ENCODE results near the gene RASA3. TPM values are rescaled to one million over a fixed set of nuclear protein-coding genes. Genes with fewer than 3 reads are reported as not detected.

RASA3 gene
- polyA plus RNA-seq, 1 donor from 2014 or later = 8.5 TPM

DNA sequence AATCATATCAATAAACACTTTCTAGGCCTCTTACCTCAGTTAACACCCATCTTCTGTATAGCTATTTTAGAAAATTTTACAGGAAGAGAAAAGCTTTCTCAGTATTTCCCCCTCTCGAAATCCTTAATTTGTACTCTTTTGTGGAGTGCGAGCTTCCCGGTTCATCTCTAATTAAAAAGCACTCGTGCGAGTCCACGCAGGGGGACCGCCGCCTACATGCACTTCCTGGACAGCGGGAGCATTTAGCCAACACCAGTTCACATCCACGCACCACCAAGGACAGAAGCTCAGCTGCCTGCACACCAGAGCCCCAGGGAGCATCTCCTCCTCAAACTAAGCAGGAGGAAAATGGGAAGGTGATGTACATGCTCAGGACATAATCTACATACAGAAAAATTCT, 60.0 kb downstream of the RASA3 start:
- Histone ChIP-seq H3F3A (ENCODE audit: insufficient read depth, low read length, poor library complexity, severe bottlenecking) (no peaks in the 10 kb centered on the region), H3K9ac (ENCODE audit: low read length) (no peak overlapping the region), H3K4me2 (ENCODE audit: low read length) (no peak overlapping the region), H3K36me3 (ENCODE audit: insufficient read depth, low read length) (no peaks in the 10 kb centered on the region), H3K79me2 (replicated peaks; ENCODE audit: insufficient read depth, low read length) (peaks cover 6% of the 10 kb centered on the region), H3K4me3 (ENCODE audit: low read length) (no peak overlapping the region), H2AFZ (ENCODE audit: low read depth, low read length) (no peak overlapping the region), H4K20me1 (ENCODE audit: insufficient read depth) (no peaks in the 10 kb centered on the region), H3K27me3 (ENCODE audit: insufficient read depth, low read depth, low read length) (no peaks in the 10 kb centered on the region), H3K9me2 (ENCODE audit: insufficient read depth, low read length) (no peaks in the 10 kb centered on the region), H3K9me3 (ENCODE audit: low read length) (no peaks in the 10 kb centered on the region), H3K27ac (ENCODE audit: low read length) (no peak overlapping the region)
- no peak for TF ChIP-seq EZH2 (IDR thresholded peaks at IDR 0.05; ENCODE audit: borderline replicate concordance, insufficient read depth, low read length, poor library complexity, severe bottlenecking)
- TF ChIP-seq SMC3 (conservative IDR thresholded peaks at IDR 0.05; ENCODE audit: poor library complexity) = no peak

DNA sequence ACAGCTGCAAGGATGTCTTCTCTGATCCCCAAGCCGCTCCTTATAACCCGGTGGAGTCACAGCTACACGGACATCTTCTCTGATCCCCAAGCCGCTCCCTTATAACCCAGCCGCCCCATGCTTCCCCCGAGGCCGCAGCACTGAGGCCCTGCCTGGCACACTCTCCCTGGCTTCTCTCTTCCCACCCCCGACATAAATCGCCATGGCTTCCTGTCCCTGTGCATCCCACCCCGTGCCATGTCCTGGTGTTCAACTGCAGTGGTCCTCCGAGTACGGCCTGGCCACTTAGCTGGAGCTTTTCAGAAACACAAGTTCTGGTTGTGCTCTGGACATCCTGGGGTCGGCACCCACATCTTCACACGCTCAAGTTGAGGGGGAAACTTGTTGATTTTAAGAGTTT, 60.4 kb downstream of the RASA3 start:
- no peak overlapping the region for H3K27ac ChIP-seq (ENCODE audit: low read length)
- no peak overlapping the region for H2AFZ ChIP-seq (ENCODE audit: low read depth, low read length)
- H3K4me2 ChIP-seq (ENCODE audit: low read length) = no peak overlapping the region
- no peaks in the 10 kb centered on the region for H3K9me2 ChIP-seq (ENCODE audit: insufficient read depth, low read length)
- H3F3A ChIP-seq (ENCODE audit: insufficient read depth, low read length, poor library complexity, severe bottlenecking) = no peaks in the 10 kb centered on the region
- no peaks in the 10 kb centered on the region for H4K20me1 ChIP-seq (ENCODE audit: insufficient read depth)
- no peak overlapping the region for H3K4me3 ChIP-seq (ENCODE audit: low read length)
- H3K79me2 ChIP-seq (replicated peaks; ENCODE audit: insufficient read depth, low read length) = peaks cover 4% of the 10 kb centered on the region
- TF ChIP-seq, protein P1, sequence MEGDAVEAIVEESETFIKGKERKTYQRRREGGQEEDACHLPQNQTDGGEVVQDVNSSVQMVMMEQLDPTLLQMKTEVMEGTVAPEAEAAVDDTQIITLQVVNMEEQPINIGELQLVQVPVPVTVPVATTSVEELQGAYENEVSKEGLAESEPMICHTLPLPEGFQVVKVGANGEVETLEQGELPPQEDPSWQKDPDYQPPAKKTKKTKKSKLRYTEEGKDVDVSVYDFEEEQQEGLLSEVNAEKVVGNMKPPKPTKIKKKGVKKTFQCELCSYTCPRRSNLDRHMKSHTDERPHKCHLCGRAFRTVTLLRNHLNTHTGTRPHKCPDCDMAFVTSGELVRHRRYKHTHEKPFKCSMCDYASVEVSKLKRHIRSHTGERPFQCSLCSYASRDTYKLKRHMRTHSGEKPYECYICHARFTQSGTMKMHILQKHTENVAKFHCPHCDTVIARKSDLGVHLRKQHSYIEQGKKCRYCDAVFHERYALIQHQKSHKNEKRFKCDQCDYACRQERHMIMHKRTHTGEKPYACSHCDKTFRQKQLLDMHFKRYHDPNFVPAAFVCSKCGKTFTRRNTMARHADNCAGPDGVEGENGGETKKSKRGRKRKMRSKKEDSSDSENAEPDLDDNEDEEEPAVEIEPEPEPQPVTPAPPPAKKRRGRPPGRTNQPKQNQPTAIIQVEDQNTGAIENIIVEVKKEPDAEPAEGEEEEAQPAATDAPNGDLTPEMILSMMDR (IDR thresholded peaks at IDR 0.05; ENCODE audit: poor library complexity, severe bottlenecking) = no peak
- TF ChIP-seq EZH2 (IDR thresholded peaks at IDR 0.05; ENCODE audit: borderline replicate concordance, insufficient read depth, low read length, poor library complexity, severe bottlenecking) (no peak), POLR2AphosphoS5 (IDR thresholded peaks at IDR 0.05) (no peak), TAF1 (IDR thresholded peaks at IDR 0.05; ENCODE audit: low read depth) (no peak), EP300 (conservative IDR thresholded peaks at IDR 0.05; ENCODE audit: poor library complexity, severe bottlenecking) (no peak), RAD21 (conservative IDR thresholded peaks at IDR 0.05) (no peak), MXI1 (conservative IDR thresholded peaks at IDR 0.05; ENCODE audit: poor library complexity, severe bottlenecking) (no peak), SMC3 (conservative IDR thresholded peaks at IDR 0.05; ENCODE audit: poor library complexity) (no peak)
- TF ChIP-seq, protein P2, sequence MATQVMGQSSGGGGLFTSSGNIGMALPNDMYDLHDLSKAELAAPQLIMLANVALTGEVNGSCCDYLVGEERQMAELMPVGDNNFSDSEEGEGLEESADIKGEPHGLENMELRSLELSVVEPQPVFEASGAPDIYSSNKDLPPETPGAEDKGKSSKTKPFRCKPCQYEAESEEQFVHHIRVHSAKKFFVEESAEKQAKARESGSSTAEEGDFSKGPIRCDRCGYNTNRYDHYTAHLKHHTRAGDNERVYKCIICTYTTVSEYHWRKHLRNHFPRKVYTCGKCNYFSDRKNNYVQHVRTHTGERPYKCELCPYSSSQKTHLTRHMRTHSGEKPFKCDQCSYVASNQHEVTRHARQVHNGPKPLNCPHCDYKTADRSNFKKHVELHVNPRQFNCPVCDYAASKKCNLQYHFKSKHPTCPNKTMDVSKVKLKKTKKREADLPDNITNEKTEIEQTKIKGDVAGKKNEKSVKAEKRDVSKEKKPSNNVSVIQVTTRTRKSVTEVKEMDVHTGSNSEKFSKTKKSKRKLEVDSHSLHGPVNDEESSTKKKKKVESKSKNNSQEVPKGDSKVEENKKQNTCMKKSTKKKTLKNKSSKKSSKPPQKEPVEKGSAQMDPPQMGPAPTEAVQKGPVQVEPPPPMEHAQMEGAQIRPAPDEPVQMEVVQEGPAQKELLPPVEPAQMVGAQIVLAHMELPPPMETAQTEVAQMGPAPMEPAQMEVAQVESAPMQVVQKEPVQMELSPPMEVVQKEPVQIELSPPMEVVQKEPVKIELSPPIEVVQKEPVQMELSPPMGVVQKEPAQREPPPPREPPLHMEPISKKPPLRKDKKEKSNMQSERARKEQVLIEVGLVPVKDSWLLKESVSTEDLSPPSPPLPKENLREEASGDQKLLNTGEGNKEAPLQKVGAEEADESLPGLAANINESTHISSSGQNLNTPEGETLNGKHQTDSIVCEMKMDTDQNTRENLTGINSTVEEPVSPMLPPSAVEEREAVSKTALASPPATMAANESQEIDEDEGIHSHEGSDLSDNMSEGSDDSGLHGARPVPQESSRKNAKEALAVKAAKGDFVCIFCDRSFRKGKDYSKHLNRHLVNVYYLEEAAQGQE (IDR thresholded peaks at IDR 0.05; ENCODE audit: borderline replicate concordance) = no peak
- H3K27me3 ChIP-seq (ENCODE audit: insufficient read depth, low read depth, low read length) = no peaks in the 10 kb centered on the region
- H3K9me3 ChIP-seq (ENCODE audit: low read length) = no peaks in the 10 kb centered on the region
- H3K9ac ChIP-seq (ENCODE audit: low read length) = no peak overlapping the region
- no peaks in the 10 kb centered on the region for H3K36me3 ChIP-seq (ENCODE audit: insufficient read depth, low read length)

DNA sequence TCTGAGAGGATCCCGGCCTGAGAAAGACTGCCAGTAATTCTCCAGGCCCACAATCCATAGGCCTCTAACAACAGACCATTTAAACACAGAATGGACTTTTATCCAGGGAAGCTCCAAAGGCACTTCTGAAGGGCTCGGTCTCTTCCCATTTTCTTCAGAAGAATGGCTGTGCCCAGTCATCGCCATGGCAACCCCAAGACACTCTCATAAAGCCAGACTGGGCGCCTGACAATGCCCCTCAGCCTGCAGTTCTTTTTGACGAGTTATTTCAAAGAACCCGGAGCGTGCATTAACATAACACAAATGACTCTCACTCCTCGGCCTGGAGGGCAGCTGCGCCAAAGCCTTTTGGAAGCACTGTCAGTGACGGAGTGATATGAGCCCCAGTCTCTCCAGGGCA, 61.0 kb downstream of the RASA3 start:
- Histone ChIP-seq H3K9ac (ENCODE audit: low read length) (no peak overlapping the region), H3K27ac (ENCODE audit: low read length) (no peak overlapping the region), H3K9me2 (ENCODE audit: insufficient read depth, low read length) (no peaks in the 10 kb centered on the region), H3K9me3 (ENCODE audit: low read length) (no peaks in the 10 kb centered on the region), H3K79me2 (replicated peaks; ENCODE audit: insufficient read depth, low read length) (no peaks in the 10 kb centered on the region), H4K20me1 (ENCODE audit: insufficient read depth) (no peaks in the 10 kb centered on the region), H3K4me2 (ENCODE audit: low read length) (no peak overlapping the region), H3K27me3 (ENCODE audit: insufficient read depth, low read depth, low read length) (no peaks in the 10 kb centered on the region), H2AFZ (ENCODE audit: low read depth, low read length) (no peak overlapping the region), H3K36me3 (ENCODE audit: insufficient read depth, low read length) (no peaks in the 10 kb centered on the region), H3F3A (ENCODE audit: insufficient read depth, low read length, poor library complexity, severe bottlenecking) (no peaks in the 10 kb centered on the region), H3K4me3 (ENCODE audit: low read length) (no peak overlapping the region)
- TF ChIP-seq, protein P1 (IDR thresholded peaks at IDR 0.05; ENCODE audit: poor library complexity, severe bottlenecking) = no peak
